Inflammatory macrophage (primary cell): Measurements from ENCODE around the gene PLAC1.

Source experiments
- DNase-seq, 2 donors: peaks; one replicate each; pipeline ENCODE4 v3.0.0-alpha.2; 2020 to 2022

PLAC1 gene

DNA sequence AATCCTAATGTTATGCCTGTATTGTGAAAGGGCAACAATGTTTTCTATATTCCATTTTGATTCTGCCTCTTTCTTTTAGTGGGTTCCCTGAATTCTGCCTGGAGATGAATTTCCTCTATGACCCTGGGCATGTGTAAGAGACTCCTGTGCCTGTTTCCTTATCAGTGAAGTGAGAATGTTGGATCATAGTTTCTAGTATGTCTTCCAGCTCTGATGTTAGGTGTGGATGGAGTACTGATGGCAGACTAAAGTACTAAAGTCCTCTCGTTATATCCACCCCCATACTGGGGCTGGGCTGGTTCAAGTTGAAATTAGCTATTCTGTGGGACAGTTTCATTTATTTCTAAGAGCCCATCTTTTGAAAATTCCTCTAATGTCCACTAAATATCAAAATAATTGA, 29.6 kb downstream of the PLAC1 start:
- no peak for DNase-seq

DNA sequence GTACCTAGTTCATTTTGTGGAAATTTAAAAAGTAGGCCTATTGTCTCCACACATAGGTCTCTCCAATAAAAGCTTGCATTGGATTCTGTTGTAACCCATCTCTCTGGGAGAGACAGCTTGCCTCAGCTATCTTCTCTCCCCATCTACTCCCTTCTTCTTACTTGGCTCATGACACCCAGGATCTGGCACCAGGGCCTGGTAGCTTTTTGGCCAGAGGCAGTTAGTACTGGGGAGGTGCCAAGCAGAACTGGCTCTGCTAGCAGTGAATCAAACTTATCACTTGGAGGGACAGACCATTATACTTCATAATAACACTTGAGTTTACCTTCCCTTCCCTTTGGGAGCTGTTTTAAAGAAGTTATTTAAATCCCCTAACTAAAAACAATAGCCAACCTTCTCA, 31.8 kb downstream of the PLAC1 start:
- DNase-seq = no peak

DNA sequence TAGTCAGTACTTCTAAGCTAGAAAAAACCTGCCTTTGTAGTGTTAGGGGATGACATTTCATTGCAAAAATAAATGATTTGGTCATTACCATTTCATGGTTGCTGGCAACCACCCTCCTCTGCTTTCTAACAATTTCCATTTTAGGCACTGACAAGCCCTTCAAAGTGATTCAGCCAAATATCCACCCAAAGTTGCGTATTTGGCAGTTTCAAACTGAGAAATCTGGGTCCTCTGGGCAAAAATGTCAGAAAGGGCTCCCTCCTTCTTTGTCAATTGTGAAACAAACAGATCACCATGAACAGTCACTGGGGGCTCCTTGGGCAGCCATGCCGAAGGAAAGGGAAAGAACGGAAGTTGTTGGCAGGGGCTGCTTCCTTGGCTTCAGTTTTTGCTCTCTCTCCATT, 33.0 kb downstream of the PLAC1 start:
- no peak for DNase-seq

DNA sequence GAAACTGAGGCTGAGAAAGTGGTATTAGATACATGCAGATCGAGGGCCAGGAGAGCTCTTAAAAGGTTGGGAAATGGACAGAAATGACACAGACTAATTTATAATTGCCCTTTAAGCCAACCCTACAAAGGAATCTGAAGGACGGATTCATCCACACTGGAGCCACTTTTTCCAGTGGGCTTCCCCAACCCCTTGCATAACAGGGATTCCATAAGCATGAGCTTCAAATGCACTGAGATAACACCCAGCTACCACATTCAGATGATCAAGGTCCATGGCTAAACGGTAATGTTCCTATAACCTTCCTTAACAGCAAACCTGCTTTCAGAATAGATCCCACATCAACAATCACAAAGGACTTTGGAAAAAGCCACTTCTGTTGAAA, 34.2 kb downstream of the PLAC1 start:
- DNase-seq = no peak

DNA sequence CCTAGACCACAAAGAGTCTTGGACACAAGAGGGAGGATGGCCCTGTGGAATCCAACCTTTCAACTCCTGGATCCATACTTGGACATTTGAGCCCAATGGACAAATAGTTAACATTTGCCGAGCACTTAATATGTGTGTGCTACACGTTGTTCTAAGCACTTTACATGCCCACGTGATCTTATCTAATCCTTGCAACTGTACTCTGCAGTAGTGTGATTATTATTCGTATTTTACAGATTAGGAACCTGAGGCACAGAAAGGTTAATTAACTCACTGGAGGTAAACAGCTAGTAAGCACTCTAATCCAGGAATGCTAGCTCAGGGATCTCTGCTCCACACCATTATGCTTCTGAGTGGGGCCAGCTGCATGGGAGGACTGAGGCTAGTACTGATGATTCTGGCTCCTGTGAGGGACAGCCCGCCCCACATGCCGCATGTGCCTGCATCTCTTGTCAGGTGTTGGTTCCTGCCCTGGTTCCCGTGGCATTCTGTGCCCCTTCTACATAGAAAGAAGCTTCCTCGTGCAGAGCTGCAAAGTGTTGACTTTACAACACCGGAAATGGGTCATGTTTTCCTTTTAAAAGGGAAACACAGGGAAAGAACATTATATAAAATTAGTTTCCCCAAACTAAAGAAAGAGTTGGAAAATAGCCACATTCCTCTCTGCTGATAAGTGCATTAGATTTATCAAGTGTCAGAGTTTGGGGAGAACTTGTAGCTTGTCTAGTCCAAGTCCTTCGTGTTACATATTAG, 34.8 kb downstream of the PLAC1 start:
- DNase-seq = no peak

DNA sequence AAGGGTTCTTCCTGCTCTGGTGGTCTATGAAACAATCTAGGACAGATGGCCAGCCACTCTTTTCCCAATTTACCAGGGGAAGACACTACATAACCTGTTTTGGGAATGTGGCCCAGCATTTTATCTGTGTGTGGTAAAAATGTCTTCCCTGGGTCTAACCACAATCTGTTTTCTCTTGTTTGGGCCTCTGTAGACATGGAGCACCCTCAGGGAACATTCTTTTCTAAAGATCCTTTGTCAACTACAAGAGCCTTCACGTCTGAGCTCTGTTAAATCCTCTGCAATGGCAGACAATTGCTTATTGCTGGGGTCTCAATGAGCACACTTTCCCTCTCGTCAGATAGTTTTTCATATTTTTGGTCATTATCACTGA, 35.5 kb downstream of the PLAC1 start:
- DNase-seq = no peak

DNA sequence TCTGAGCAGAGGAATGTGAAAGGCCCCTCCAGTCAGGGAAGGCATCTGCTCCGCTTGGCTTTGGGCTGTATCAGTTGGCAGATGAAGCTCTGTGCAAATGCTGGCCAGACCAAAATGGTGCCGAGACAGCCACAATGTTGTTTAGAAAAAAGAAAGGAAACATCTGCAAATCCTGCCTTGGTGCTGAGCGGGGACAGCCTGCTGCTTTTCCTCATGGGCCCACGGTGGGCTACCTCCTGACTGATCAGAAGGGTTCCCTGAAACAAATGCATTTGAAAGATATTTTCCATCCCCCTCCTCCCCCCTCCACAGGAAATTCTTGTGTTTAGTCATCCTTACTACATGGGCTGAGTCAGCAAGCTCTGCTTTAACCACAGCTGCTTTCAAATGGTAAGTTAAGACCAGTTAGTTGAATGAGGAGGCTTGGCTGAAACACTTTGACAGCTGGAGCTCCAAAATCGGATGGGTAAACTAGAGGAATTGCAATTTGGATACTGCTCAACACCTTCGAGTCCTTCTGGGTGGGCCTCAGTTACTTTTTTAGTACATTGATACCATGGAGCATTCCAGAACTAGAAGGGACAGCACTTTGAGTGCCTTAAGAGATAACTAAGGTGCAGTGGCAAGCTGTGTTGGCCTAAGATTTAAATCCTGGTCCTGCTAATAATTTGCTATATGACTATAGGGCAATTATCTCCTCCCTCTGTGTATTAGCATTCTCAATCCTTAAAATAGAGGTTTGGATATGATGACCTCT, 36.0 kb downstream of the PLAC1 start:
- peak; percentile 6 to 22 for DNase-seq

DNA sequence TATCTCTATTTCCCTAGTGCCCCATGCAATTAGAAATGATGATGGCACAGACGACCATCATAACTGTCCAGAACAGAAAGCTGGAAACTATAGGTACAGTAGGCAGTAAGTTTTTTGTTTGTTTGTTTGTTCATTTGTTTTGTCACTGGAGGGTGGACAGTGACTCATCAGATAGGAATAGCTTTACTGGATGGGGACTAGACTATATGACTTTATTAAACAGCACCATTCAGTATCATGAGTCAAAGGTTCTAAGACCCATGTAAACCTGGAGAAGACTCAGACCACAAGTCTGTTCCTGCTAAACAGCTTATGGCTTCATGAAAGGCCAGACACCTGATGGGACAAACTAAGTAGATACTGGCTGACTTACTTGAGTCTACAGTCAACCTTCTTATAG, 38.4 kb downstream of the PLAC1 start:
- no peak for DNase-seq

DNA sequence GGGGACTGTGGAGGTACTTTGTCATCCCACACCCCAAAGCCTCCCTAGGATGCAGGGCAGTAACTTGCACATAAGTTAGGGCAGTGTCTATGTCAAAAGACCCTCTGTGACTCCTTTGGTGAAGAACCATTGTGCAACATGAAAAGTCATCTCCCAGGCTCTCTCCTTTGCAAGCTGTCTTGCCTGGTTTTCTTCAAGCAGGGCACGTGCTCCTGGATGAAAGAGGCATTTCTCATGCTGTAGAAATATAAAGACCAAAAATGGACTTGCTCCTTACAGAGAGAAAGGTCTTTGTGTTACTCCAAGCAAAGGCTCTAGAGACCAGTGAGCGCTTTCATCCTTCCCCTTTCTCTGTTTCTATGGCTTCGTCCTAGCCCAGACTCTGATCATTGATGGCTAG, 44.9 kb downstream of the PLAC1 start:
- DNase-seq = no peak

DNA sequence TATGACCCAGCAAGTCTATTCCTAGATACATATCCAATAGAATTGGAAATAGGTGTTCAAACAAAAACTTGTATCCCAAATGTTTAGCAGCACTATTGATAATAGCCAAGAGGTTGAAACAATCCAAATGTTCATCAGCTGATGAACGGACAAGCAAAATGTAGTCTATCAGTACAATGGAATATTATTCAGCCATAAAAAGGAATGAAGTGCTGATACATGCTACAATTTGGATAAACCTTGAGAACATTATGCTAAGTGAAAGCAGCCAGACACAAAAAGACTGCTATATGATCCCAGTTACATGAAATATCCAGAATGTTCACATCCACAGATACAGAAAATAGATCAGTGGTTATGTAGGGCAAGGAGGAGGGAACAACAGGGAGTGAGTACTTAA, 50.1 kb downstream of the PLAC1 start:
- DNase-seq = no peak

DNA sequence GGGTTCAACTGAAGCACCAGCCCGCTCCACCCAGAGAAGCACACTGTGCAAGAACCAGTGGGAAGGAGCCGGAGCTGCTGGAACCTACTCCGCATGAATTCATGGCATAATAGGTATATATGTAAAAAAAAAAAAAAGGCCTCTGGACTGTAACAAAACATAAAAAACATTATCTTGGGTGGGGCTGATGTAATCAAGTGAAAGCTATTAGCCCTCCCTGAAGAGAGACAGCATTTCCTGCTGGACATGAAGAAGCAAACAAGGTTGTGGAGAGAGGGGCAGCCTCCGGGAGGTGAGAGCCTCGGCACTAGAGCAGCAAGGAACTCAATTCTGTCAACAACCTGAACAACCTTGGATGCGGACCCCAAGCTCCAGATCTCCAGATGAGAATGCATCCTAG, 50.7 kb downstream of the PLAC1 start:
- no peak for DNase-seq

DNA sequence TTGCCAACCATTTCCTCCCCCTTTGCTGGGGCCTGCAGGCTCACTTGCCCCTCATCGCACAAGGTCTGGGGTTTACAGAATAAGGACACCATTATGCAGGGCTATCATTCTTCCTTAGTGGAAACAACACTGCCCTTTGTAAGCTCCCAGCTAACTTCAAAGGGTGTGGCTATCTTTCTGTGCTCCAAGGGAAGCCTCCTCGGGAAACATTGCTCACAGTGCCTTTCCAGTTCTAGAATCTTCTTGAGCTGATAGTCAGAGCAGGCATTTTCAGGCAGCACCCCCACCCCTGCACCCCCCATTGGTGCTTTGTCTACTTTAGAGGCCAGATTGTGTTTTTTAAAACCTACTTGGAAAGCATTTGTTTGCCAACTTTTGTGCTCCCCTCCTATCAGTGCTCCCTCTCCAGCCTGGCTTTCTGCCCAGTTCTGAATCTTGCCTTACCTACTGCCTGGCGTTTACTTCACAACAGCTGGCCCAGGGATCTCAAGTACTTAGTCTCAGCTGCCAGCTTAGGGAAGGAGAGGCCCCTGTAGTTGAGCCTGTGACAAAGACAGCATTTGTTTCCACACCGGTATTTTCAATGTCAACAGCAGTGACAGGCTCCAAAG, 53.5 kb downstream of the PLAC1 start:
- DNase-seq = no peak

DNA sequence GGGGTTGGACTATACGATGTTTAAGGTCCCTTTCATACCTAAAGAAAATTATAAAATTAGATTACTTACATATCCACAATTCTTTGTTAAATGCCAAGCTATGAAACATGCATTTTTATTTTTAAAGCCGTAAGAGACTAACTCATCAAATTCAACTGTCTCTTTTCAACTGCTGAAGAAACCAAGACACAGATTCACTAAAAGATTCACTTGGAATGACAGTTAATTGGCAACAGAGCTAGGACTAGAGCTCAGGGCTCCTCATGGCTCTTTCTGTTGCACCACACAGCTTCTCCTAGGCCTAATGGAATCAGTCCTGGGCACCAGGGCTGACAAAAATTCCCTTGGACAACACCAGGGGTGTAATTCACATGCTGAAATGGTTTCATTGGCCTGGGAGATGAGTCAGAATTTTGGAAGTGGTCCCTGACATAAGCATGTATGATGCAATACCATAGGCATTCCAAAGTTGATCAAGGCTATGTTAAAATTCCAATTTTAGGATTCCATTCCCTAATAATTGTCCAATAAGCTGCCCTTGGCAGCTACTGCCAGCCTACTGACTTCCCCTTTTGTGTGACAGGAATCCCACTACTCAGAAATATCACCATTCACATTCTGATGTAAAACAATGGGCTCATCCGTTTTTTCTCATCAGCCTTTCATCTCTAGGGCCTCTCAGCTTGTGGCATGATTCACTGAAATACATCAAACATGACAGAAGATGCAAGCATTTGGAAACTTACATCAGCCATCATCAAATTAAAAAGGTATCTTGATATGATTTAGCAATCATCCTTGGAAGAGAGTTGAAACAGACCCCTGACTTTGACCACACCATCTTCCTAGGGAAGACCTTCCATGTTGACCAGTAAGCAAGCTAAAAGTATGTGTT, 54.2 kb downstream of the PLAC1 start:
- DNase-seq = no peak

DNA sequence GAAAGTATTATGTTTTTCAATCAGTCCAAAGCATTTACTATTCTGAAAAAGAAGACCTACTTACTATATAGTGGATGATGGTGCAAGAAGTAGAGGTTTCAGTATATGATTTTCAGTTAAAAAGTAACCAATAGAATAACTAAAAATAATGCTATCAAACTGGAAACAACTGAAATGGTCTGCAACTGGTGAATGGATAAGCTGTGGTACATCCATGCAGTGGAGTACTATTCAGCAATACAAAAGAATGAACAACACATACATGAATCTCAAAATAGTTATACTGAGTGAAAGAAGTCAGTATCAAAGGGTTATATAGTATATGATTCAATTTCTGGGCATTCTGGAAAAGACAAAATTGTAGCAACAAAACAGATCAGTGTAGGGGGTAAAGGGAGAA, 55.9 kb downstream of the PLAC1 start:
- DNase-seq = no peak

DNA sequence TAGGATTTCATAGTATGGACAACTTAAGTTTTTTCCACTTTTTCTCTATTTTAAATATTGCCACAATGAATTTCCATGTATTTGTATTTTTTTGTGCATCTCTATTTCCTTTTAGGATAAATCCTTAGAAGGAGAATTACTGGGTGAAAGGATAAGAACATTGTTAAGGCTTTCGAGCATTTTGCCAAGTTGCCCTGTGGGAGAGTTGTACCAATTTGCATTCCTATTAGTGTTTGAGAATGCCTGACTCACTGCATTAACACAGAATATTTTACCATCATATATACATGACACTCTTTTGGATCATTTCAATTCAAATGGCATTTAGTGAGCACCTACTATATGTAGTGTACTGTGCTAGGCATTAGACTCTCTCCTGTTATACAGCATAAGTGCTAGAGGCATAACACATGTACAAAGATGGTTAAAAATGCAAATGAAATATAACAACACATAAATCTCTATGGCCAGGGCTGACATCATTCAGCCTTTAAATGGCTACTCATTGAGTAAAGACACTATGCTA, 57.0 kb downstream of the PLAC1 start:
- no peak for DNase-seq

DNA sequence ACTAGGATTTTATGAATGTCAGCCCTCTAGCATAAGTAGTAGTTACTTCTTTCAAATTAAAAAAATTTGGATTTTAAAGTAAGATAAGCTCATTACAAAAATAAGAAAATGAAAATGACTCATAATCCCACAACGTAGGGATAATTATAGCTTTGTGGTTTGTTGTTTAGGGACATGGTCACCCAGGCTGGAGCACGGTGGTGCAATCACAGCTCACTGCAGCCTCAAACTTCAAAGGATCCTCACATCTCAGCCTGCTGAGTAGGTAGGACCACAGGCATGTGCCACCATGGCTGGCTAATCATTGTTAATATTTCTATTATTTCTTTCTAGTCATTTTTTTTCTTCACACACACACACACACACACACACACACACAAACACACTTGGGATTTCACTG, 57.6 kb downstream of the PLAC1 start:
- DNase-seq = peak in 1 of 2 donors; percentile 5

DNA sequence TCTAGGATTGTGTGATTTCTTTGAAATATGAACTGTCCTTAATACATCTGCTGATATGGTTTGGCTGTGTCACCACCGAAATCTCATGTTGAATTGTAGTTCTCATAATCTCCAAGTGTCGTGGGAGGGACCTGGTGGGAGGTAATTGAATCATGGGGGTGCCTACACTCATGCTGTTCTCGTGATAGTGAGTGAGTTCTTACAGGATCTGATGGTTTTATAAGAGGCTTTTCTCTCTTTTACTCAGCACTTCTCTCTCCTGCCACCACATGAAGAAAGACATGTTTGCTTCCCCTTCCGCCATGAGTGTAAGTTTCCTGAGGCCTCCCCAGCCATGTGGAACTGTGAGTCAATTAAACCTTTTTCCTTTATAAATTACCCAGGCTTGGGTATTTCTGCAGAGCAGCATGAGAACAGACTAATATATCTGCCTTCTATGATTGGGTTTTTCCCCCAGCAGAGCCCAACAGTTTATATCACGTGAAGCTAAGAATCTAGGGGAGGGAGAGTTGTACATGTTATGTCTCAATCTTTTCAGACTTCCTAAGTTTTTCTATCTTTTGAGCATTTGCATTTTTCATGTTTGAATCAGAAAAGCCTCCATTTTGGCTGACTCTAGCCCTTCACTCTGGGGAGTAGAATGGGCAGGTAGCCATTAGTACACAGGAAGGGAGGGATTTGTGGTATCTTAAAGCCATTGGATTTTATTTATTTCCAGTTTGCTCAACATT, 58.9 kb downstream of the PLAC1 start:
- peak; percentile 32 to 49 for DNase-seq

DNA sequence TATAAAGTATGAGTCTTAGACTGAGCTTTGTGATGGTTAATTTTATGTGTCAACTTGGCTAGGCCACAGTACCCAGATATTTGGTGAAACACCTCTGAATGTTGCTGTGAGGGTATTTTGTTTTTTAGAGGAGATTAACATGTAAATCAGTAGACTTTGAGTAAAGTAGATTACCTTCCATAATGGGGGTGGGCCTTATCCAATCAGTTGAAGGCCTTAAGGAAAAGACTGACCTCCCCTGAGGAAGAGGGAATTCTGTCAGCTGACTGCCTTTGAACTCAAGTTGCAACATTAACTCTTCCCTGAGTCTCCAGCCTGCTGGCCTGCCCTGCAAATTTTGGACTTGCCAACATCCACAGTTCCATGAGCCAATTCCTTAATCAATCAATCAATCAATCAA, 66.0 kb downstream of the PLAC1 start:
- DNase-seq = no peak

DNA sequence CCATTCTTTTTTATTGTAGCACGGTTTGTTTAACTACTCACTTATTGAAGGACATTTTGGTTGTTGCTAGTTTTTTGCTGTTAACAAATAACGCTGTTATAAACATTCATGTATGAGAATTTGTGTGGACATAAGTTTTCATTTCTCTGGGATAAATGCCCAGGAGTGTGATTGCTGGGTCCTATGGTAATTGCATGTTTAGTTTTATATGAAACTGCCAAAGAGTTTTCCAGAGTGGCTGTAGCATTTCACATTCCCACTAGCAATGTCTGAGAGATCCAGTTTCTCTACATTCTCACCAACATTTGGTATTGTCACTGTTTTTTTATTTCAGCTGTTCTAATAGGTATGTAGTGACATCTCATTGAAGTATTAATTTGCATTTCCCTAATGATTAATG, 66.8 kb downstream of the PLAC1 start:
- no peak for DNase-seq

DNA sequence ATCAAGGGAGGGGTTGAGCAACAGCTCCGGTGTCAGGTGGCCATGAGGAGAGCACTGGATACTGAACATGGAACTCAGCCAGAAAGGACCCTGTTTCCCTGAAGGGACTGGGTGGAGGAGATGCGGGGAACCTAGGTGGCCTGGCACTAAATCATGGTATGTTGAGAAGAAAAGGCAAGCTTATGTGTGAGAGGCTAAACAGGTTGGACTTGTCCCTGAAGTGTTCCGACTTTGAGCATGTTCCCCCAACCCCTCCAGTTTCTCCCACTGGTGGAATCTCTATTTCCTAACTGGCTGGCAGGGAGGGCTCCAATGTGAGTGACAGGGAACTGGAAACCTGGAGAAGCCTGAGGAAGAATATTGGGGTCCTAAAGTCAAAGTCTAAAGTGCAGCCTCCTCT, 69.5 kb downstream of the PLAC1 start:
- no peak for DNase-seq

DNA sequence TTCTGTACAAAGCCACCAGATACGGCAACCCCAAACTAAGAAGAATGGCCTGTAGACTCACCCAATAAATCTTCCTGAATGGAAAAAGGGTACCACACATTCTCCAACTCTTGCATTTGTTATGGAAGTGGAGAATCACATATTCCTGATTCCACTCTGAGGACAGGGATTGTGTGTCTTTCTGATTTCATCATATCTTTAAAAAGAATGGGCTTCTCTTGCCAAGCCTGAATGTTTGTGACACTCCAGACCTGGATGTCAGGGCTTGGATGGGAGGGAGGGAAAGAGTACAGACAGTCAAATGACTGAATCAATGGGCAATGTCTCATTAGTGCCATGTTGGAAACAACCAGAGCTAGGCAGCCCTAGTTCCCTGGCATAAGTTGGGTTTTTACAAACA, 77.4 kb downstream of the PLAC1 start:
- no peak for DNase-seq

DNA sequence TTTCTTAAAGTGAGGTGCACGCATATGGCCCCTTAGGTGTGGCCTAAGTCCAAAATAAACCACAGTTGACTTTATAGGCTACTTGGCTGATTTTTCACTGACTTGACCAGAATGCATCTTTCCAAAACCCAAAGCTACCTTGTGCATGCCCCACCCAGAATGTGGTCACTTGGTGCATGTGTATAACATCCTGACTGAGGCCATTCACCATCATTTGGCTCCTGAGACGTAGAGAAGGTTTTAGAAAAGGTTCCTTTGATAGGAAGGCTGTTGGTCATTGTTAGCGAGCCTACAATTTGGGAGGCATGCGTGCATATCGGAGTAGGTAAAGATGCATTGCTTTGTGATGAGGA, 84.6 kb downstream of the PLAC1 start:
- no peak for DNase-seq
